ENCODE data around the gene RAB3B.

Gene RAB3B

GRCh38 chr1:51946300-51946699, 44.2 kb downstream of the RAB3B start:
- H3K27me3 ChIP-seq (ENCODE audit: insufficient read depth, low read length, poor library complexity), result no peaks in the 10 kb centered on the region
- no peaks in the 10 kb centered on the region for H3K36me3 ChIP-seq (ENCODE audit: control insufficient read depth, insufficient read depth, low read length)
- H3K56ac ChIP-seq (ENCODE audit: low read length), result no peak overlapping the region
- no peak overlapping the region for H2BK5ac ChIP-seq (ENCODE audit: low read length)
- H4K5ac ChIP-seq (ENCODE audit: low read length), result no peak overlapping the region
- no peak overlapping the region for H2BK15ac ChIP-seq (replicated peaks; ENCODE audit: low read depth)
- H3K9ac ChIP-seq (ENCODE audit: low read length), result no peak overlapping the region
- no peak overlapping the region for H3K4ac ChIP-seq (ENCODE audit: low read depth, low read length)
- DNase-seq, result no peak
- H2BK120ac ChIP-seq (ENCODE audit: low read depth, low read length), result no peak overlapping the region
- peaks cover 4% of the 10 kb centered on the region for H3K79me1 ChIP-seq (ENCODE audit: low read length)
- no peak overlapping the region for H3K4me2 ChIP-seq (ENCODE audit: low read length)
- no peak overlapping the region for H2AK5ac ChIP-seq (ENCODE audit: low read length)
- no peaks in the 10 kb centered on the region for H3K79me2 ChIP-seq (ENCODE audit: control insufficient read depth, insufficient read depth, low read length)
- H3K23ac ChIP-seq (ENCODE audit: low read length), result no peak overlapping the region
- WGBS (ENCODE audit: extremely low coverage, insufficient coverage, low lambda C conversion rate), result no CpG with 5 or more reads among the region's 1 CpG
- H3K4me3 ChIP-seq (ENCODE audit: low read length), result no peak overlapping the region
- H3K18ac ChIP-seq (ENCODE audit: low read length), result no peak overlapping the region
- H3K4me1 ChIP-seq (ENCODE audit: control insufficient read depth, low read depth, low read length), result no peaks in the 10 kb centered on the region
- no peak overlapping the region for H3K27ac ChIP-seq (ENCODE audit: low read depth, low read length)
- no peak overlapping the region for H4K8ac ChIP-seq (ENCODE audit: low read depth, low read length)

GRCh38 chr1:51945591-51945990, 44.9 kb downstream of the RAB3B start:
- DNase-seq, result no peak
- Histone ChIP-seq H3K79me2 (ENCODE audit: control insufficient read depth, insufficient read depth, low read length) (no peaks in the 10 kb centered on the region), H3K9ac (ENCODE audit: low read length) (no peak overlapping the region), H3K27ac (ENCODE audit: low read depth, low read length) (no peak overlapping the region), H3K23ac (ENCODE audit: low read length) (no peak overlapping the region), H2BK5ac (ENCODE audit: low read length) (no peak overlapping the region), H3K4me2 (ENCODE audit: low read length) (no peak overlapping the region), H3K18ac (ENCODE audit: low read length) (no peak overlapping the region), H3K4ac (ENCODE audit: low read depth, low read length) (no peak overlapping the region), H2BK120ac (ENCODE audit: low read depth, low read length) (no peak overlapping the region), H2AK5ac (ENCODE audit: low read length) (no peak overlapping the region), H3K4me3 (ENCODE audit: low read length) (no peak overlapping the region), H3K27me3 (ENCODE audit: insufficient read depth, low read length, poor library complexity) (no peaks in the 10 kb centered on the region), H4K8ac (ENCODE audit: low read depth, low read length) (no peak overlapping the region), H3K79me1 (ENCODE audit: low read length) (peaks cover 4% of the 10 kb centered on the region), H3K36me3 (ENCODE audit: control insufficient read depth, insufficient read depth, low read length) (no peaks in the 10 kb centered on the region), H3K56ac (ENCODE audit: low read length) (no peak overlapping the region), H3K4me1 (ENCODE audit: control insufficient read depth, low read depth, low read length) (no peaks in the 10 kb centered on the region), H4K5ac (ENCODE audit: low read length) (no peak overlapping the region), H2BK15ac (replicated peaks; ENCODE audit: low read depth) (no peak overlapping the region)

- H3K4me2 ChIP-seq (ENCODE audit: low read length), result no peak overlapping the region
- no peak overlapping the region for H3K23ac ChIP-seq (ENCODE audit: low read length)
- no peak overlapping the region for H3K56ac ChIP-seq (ENCODE audit: low read length)
- no peak overlapping the region for H3K27ac ChIP-seq (ENCODE audit: low read depth, low read length)
- H2BK15ac ChIP-seq (replicated peaks; ENCODE audit: low read depth), result no peak overlapping the region
- no peak overlapping the region for H3K18ac ChIP-seq (ENCODE audit: low read length)
- H3K4me3 ChIP-seq (ENCODE audit: low read length), result no peak overlapping the region
- H3K79me1 ChIP-seq (ENCODE audit: low read length), result no peaks in the 10 kb centered on the region
- no peak overlapping the region for H4K8ac ChIP-seq (ENCODE audit: low read depth, low read length)
- H4K5ac ChIP-seq (ENCODE audit: low read length), result no peak overlapping the region
- no peaks in the 10 kb centered on the region for H3K36me3 ChIP-seq (ENCODE audit: control insufficient read depth, insufficient read depth, low read length)
- H3K79me2 ChIP-seq (ENCODE audit: control insufficient read depth, insufficient read depth, low read length), result no peaks in the 10 kb centered on the region
- no peak overlapping the region for H2BK5ac ChIP-seq (ENCODE audit: low read length)
- no peak overlapping the region for H2AK5ac ChIP-seq (ENCODE audit: low read length)
- no peaks in the 10 kb centered on the region for H3K27me3 ChIP-seq (ENCODE audit: insufficient read depth, low read length, poor library complexity)
- no peak overlapping the region for H3K9ac ChIP-seq (ENCODE audit: low read length)
- H3K4ac ChIP-seq (ENCODE audit: low read depth, low read length), result no peak overlapping the region
- DNase-seq, result no peak
- H2BK120ac ChIP-seq (ENCODE audit: low read depth, low read length), result no peak overlapping the region
- no peaks in the 10 kb centered on the region for H3K4me1 ChIP-seq (ENCODE audit: control insufficient read depth, low read depth, low read length)
- WGBS (ENCODE audit: extremely low coverage, insufficient coverage, low lambda C conversion rate), result no CpG with 5 or more reads among the region's 2 CpGs
Observed at GRCh38 chr1:51942281-51942680, 48.2 kb downstream of the RAB3B start.

- no peak overlapping the region for H3K4ac ChIP-seq (ENCODE audit: low read depth, low read length)
- H3K18ac ChIP-seq (ENCODE audit: low read length), result no peak overlapping the region
- no peak overlapping the region for H3K56ac ChIP-seq (ENCODE audit: low read length)
- no peaks in the 10 kb centered on the region for H3K36me3 ChIP-seq (ENCODE audit: control insufficient read depth, insufficient read depth, low read length)
- H3K9ac ChIP-seq (ENCODE audit: low read length), result no peak overlapping the region
- no peak overlapping the region for H2BK120ac ChIP-seq (ENCODE audit: low read depth, low read length)
- H3K27me3 ChIP-seq (ENCODE audit: insufficient read depth, low read length, poor library complexity), result no peaks in the 10 kb centered on the region
- H3K23ac ChIP-seq (ENCODE audit: low read length), result no peak overlapping the region
- no peaks in the 10 kb centered on the region for H3K79me2 ChIP-seq (ENCODE audit: control insufficient read depth, insufficient read depth, low read length)
- H2AK5ac ChIP-seq (ENCODE audit: low read length), result no peak overlapping the region
- no peak for DNase-seq
- no peak overlapping the region for H4K8ac ChIP-seq (ENCODE audit: low read depth, low read length)
- no peak overlapping the region for H3K4me3 ChIP-seq (ENCODE audit: low read length)
- H3K79me1 ChIP-seq (ENCODE audit: low read length), result no peaks in the 10 kb centered on the region
- no peak overlapping the region for H4K5ac ChIP-seq (ENCODE audit: low read length)
- H3K4me2 ChIP-seq (ENCODE audit: low read length), result no peak overlapping the region
- H3K27ac ChIP-seq (ENCODE audit: low read depth, low read length), result no peak overlapping the region
- H2BK15ac ChIP-seq (replicated peaks; ENCODE audit: low read depth), result no peak overlapping the region
- no peak overlapping the region for H2BK5ac ChIP-seq (ENCODE audit: low read length)
- H3K4me1 ChIP-seq (ENCODE audit: control insufficient read depth, low read depth, low read length), result no peaks in the 10 kb centered on the region
Observed at GRCh38 chr1:51941528-51941927, 49.0 kb downstream of the RAB3B start.

- H3K18ac ChIP-seq (ENCODE audit: low read length), result no peak overlapping the region
- H3K79me1 ChIP-seq (ENCODE audit: low read length), result no peaks in the 10 kb centered on the region
- H3K23ac ChIP-seq (ENCODE audit: low read length), result no peak overlapping the region
- no peaks in the 10 kb centered on the region for H3K4me1 ChIP-seq (ENCODE audit: control insufficient read depth, low read depth, low read length)
- H3K36me3 ChIP-seq (ENCODE audit: control insufficient read depth, insufficient read depth, low read length), result peaks cover 2% of the 10 kb centered on the region
- no peak overlapping the region for H3K4me3 ChIP-seq (ENCODE audit: low read length)
- no peak overlapping the region for H3K4ac ChIP-seq (ENCODE audit: low read depth, low read length)
- H4K8ac ChIP-seq (ENCODE audit: low read depth, low read length), result no peak overlapping the region
- no peak overlapping the region for H3K9ac ChIP-seq (ENCODE audit: low read length)
- WGBS (ENCODE audit: extremely low coverage, insufficient coverage, low lambda C conversion rate), result no CpG with 5 or more reads among the region's 4 CpGs
- no peaks in the 10 kb centered on the region for H3K79me2 ChIP-seq (ENCODE audit: control insufficient read depth, insufficient read depth, low read length)
- no peak for DNase-seq
- no peak overlapping the region for H2BK120ac ChIP-seq (ENCODE audit: low read depth, low read length)
- no peak overlapping the region for H4K5ac ChIP-seq (ENCODE audit: low read length)
- H3K4me2 ChIP-seq (ENCODE audit: low read length), result no peak overlapping the region
- H3K27ac ChIP-seq (ENCODE audit: low read depth, low read length), result no peak overlapping the region
- H3K27me3 ChIP-seq (ENCODE audit: insufficient read depth, low read length, poor library complexity), result no peaks in the 10 kb centered on the region
- no peak overlapping the region for H2BK5ac ChIP-seq (ENCODE audit: low read length)
- no peak overlapping the region for H3K56ac ChIP-seq (ENCODE audit: low read length)
- H2AK5ac ChIP-seq (ENCODE audit: low read length), result no peak overlapping the region
- H2BK15ac ChIP-seq (replicated peaks; ENCODE audit: low read depth), result no peak overlapping the region
Observed at GRCh38 chr1:51937112-51937511, 53.4 kb downstream of the RAB3B start.

GRCh38 chr1:51936531-51936930, 54.0 kb downstream of the RAB3B start:
- Histone ChIP-seq H3K4ac (ENCODE audit: low read depth, low read length) (no peak overlapping the region), H2BK15ac (replicated peaks; ENCODE audit: low read depth) (no peak overlapping the region), H3K79me2 (ENCODE audit: control insufficient read depth, insufficient read depth, low read length) (no peaks in the 10 kb centered on the region), H2AK5ac (ENCODE audit: low read length) (no peak overlapping the region), H3K23ac (ENCODE audit: low read length) (no peak overlapping the region), H3K4me2 (ENCODE audit: low read length) (no peak overlapping the region), H3K79me1 (ENCODE audit: low read length) (no peaks in the 10 kb centered on the region), H3K18ac (ENCODE audit: low read length) (no peak overlapping the region), H4K5ac (ENCODE audit: low read length) (no peak overlapping the region), H2BK5ac (ENCODE audit: low read length) (no peak overlapping the region), H3K9ac (ENCODE audit: low read length) (no peak overlapping the region), H3K36me3 (ENCODE audit: control insufficient read depth, insufficient read depth, low read length) (peaks cover 2% of the 10 kb centered on the region), H4K8ac (ENCODE audit: low read depth, low read length) (no peak overlapping the region), H3K56ac (ENCODE audit: low read length) (no peak overlapping the region), H2BK120ac (ENCODE audit: low read depth, low read length) (no peak overlapping the region), H3K27ac (ENCODE audit: low read depth, low read length) (no peak overlapping the region), H3K4me1 (ENCODE audit: control insufficient read depth, low read depth, low read length) (no peaks in the 10 kb centered on the region), H3K27me3 (ENCODE audit: insufficient read depth, low read length, poor library complexity) (no peaks in the 10 kb centered on the region), H3K4me3 (ENCODE audit: low read length) (no peak overlapping the region)
- no peak for DNase-seq
- WGBS (ENCODE audit: extremely low coverage, insufficient coverage, low lambda C conversion rate), result no CpG with 5 or more reads among the region's 4 CpGs
